Loucy (cell line): ENCODE measurements around the gene LRRC4C.

Experiments used
- H2AFZ ChIP-seq: fragments of 200-600 bp; sonication (generic); 2 replicates; pipeline ENCODE4 v1.6.0; 2016; ENCODE audit warnings: antibody characterized with exemption, mild to moderate bottlenecking, low read length, moderate library complexity
- H3F3A ChIP-seq: fragments of 200-600 bp; 2 replicates; pipeline ENCODE4 v1.6.0; 2016; ENCODE audit warnings: antibody characterized with exemption, low read depth, mild to moderate bottlenecking
- H3K27me3 ChIP-seq: fragments of 200-600 bp; sonication (generic); 2 replicates; pipeline ENCODE4 v1.6.1; 2014; ENCODE audit warnings: low read length, mild to moderate bottlenecking; ENCODE audit not compliant: insufficient read depth, poor library complexity, severe bottlenecking
- H3K36me3 ChIP-seq: fragments of 200-600 bp; sonication (generic); 2 replicates; pipeline ENCODE4 v1.6.1; 2016; ENCODE audit warnings: low read length; ENCODE audit not compliant: insufficient read depth
- H3K4me1 ChIP-seq: fragments of 200-600 bp; sonication (generic); 2 replicates; pipeline ENCODE4 v1.5.1; 2014; ENCODE audit warnings: low read length, mild to moderate bottlenecking; ENCODE audit not compliant: insufficient read depth, poor library complexity, severe bottlenecking
- H3K4me2 ChIP-seq: fragments of 200-600 bp; sonication (generic); 2 replicates; pipeline ENCODE4 v1.6.0; 2014; ENCODE audit warnings: antibody characterized with exemption, low read length, low read depth, mild to moderate bottlenecking; ENCODE audit not compliant: poor library complexity, severe bottlenecking
- H3K4me3 ChIP-seq: fragments of 200-600 bp; sonication (generic); 2 replicates; pipeline ENCODE4 v1.5.1; 2014; ENCODE audit warnings: low read length, mild to moderate bottlenecking, mixed read lengths; ENCODE audit not compliant: poor library complexity, severe bottlenecking
- H3K79me2 ChIP-seq: fragments of 200-600 bp; sonication (generic); 2 replicates; pipeline ENCODE4 v1.6.1; 2014; ENCODE audit warnings: low read length; ENCODE audit not compliant: insufficient read depth
- H3K9ac ChIP-seq: fragments of 200-600 bp; sonication (generic); 2 replicates; pipeline ENCODE4 v1.6.0; 2014; ENCODE audit warnings: mild to moderate bottlenecking, low read depth, low read length, moderate library complexity; ENCODE audit not compliant: poor library complexity, severe bottlenecking
- H3K9me2 ChIP-seq: fragments of 200-600 bp; sonication (generic); replicated peaks from 2 replicates; pipeline ENCODE4 v1.6.1; 2016; ENCODE audit warnings: low read depth, low read length, mixed read lengths
- H3K9me3 ChIP-seq: fragments of 200-600 bp; sonication (generic); 2 replicates; pipeline ENCODE4 v1.6.1; 2014; ENCODE audit warnings: mild to moderate bottlenecking, antibody characterized with exemption, low read length, low read depth; ENCODE audit not compliant: insufficient read depth
- H4K20me1 ChIP-seq: fragments of 200-600 bp; sonication (generic); 2 replicates; pipeline ENCODE4 v1.6.0; 2014; ENCODE audit warnings: antibody characterized with exemption, low read length, mild to moderate bottlenecking; ENCODE audit not compliant: insufficient read depth, poor library complexity, severe bottlenecking
- EZH2phosphoT487 ChIP-seq: fragments of 200-600 bp; IDR thresholded peaks from 2 replicates; pipeline ENCODE4 v1.6.1; 2018; ENCODE audit warnings: antibody characterized with exemption, mild to moderate bottlenecking, moderate library complexity, borderline replicate concordance
- TF ChIP-seq, protein P1 (sequence below): fragments of 200-600 bp; sonication (generic); conservative IDR thresholded peaks from 2 replicates; pipeline ENCODE4 v1.5.1; 2014; ENCODE audit warnings: mild to moderate bottlenecking, antibody characterized with exemption, low read length

The LRRC4C gene

GRCh38 chr11:40602866-40603552 lies 856.4 kb downstream of the LRRC4C start:
- Histone ChIP-seq H3K4me2 (no peak overlapping the region), H3K4me3 (no peak overlapping the region)

GRCh38 chr11:40597546-40598113 lies 861.8 kb downstream of the LRRC4C start:
- H3K27me3 ChIP-seq, result no peaks in the 10 kb centered on the region
- H3K9me2 ChIP-seq, result no peaks in the 10 kb centered on the region
- no peak overlapping the region for H3K4me3 ChIP-seq

More at GRCh38 chr11:40602866-40603552, 856.4 kb downstream of the LRRC4C start:
- no peaks in the 10 kb centered on the region for H3K79me2 ChIP-seq
- H3K9ac ChIP-seq, result no peak overlapping the region
- H3K4me1 ChIP-seq, result no peaks in the 10 kb centered on the region
- TF ChIP-seq EZH2phosphoT487, result no peak
- TF ChIP-seq, protein P1, sequence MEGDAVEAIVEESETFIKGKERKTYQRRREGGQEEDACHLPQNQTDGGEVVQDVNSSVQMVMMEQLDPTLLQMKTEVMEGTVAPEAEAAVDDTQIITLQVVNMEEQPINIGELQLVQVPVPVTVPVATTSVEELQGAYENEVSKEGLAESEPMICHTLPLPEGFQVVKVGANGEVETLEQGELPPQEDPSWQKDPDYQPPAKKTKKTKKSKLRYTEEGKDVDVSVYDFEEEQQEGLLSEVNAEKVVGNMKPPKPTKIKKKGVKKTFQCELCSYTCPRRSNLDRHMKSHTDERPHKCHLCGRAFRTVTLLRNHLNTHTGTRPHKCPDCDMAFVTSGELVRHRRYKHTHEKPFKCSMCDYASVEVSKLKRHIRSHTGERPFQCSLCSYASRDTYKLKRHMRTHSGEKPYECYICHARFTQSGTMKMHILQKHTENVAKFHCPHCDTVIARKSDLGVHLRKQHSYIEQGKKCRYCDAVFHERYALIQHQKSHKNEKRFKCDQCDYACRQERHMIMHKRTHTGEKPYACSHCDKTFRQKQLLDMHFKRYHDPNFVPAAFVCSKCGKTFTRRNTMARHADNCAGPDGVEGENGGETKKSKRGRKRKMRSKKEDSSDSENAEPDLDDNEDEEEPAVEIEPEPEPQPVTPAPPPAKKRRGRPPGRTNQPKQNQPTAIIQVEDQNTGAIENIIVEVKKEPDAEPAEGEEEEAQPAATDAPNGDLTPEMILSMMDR, result no peak
- no peaks in the 10 kb centered on the region for H3K36me3 ChIP-seq
- no peaks in the 10 kb centered on the region for H4K20me1 ChIP-seq
- no peaks in the 10 kb centered on the region for H3K27me3 ChIP-seq
- no peak overlapping the region for H2AFZ ChIP-seq
- H3K9me3 ChIP-seq, result no peaks in the 10 kb centered on the region; the same call in 1 of the 2 replicates
- H3K9me2 ChIP-seq, result no peaks in the 10 kb centered on the region
- no peaks in the 10 kb centered on the region for H3F3A ChIP-seq

DNA sequence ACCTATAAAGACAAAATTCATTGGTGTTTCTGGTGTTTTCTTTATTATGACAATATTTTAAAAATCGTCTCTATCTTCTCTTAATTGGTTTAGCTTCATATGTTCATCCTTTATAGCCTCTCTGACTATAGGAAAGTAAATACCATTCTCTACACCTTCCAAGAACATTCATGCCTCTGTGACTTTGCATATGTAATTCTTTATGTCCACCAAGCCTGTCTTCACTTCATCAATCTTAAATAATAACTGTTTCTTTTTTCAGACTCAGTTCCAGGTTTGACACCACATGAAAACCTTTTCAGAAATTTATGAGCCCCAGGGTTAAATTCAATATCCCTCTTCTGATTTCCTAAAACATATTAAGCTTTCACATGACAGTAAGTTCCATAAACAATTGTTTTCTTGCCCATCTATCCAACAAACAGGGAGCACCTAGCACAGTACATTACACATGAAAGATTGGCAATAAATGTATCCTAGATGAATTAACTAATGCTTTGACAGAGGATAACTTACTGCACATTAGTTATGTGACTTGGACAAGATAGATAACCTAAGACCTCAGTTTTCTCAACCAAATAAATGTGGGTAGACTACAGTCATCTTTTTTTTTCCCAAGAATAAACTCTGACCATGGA lies 886.1 kb downstream of the LRRC4C start:
- no peaks in the 10 kb centered on the region for H3F3A ChIP-seq
- TF ChIP-seq, protein P1, result no peak
- TF ChIP-seq EZH2phosphoT487, result no peak
- no peaks in the 10 kb centered on the region for H3K27me3 ChIP-seq
- H3K79me2 ChIP-seq, result no peaks in the 10 kb centered on the region
- no peaks in the 10 kb centered on the region for H3K36me3 ChIP-seq
- no peaks in the 10 kb centered on the region for H3K9me2 ChIP-seq
- H3K9me3 ChIP-seq, result no peaks in the 10 kb centered on the region
- no peaks in the 10 kb centered on the region for H3K4me1 ChIP-seq
- no peak overlapping the region for H3K4me2 ChIP-seq
- no peak overlapping the region for H2AFZ ChIP-seq
- no peaks in the 10 kb centered on the region for H4K20me1 ChIP-seq
- H3K4me3 ChIP-seq, result no peak overlapping the region
- no peak overlapping the region for H3K9ac ChIP-seq

More at GRCh38 chr11:40597546-40598113, 861.8 kb downstream of the LRRC4C start:
- Histone ChIP-seq H3K79me2 (no peaks in the 10 kb centered on the region), H3K9me3 (no peaks in the 10 kb centered on the region), H4K20me1 (no peaks in the 10 kb centered on the region), H3K4me2 (no peak overlapping the region), H2AFZ (no peak overlapping the region), H3K9ac (no peak overlapping the region), H3K4me1 (no peaks in the 10 kb centered on the region), H3K36me3 (no peaks in the 10 kb centered on the region), H3F3A (no peaks in the 10 kb centered on the region)
- TF ChIP-seq EZH2phosphoT487, result no peak
- TF ChIP-seq, protein P1, result no peak
